SK-N-SH treated with all-trans-retinoic acid at 6 μM for 48 hours (cell line): Measurements from ENCODE around the gene BUB1.
"Not testable (repeated sequence)": the region's sequence is repeated elsewhere in the genome, so short reads cannot be mapped to it uniquely, and the experiment has no call there.

Experiments used
- ATAC-seq: fragments of 200-7000 bp; cut with Tn5 transposase; 3 replicates; pipeline ENCODE4 v1.9.1; 2020; ENCODE audit warnings: mild to moderate bottlenecking, moderate library complexity
- ARNTL ChIP-seq: fragments of 450-650 bp; formaldehyde crosslinking; IDR thresholded peaks from 2 replicates; pipeline ENCODE4 v1.5.0; 2020; ENCODE audit warnings: low read depth, mild to moderate bottlenecking, moderate library complexity, borderline replicate concordance
- BACH2 ChIP-seq: fragments of 250-450 bp; sonication (Bioruptor Pico); IDR thresholded peaks from 2 replicates; pipeline ENCODE4 v1.9.0; 2021; ENCODE audit warnings: mild to moderate bottlenecking, borderline replicate concordance
- CREB5 ChIP-seq: fragments of 250-450 bp; sonication (Bioruptor Pico); IDR thresholded peaks from 2 replicates; pipeline ENCODE4 v1.5.1; 2020; ENCODE audit warnings: low read depth, mild to moderate bottlenecking, moderate library complexity
- CSDC2 ChIP-seq: fragments of 250-450 bp; sonication (Bioruptor Pico); IDR thresholded peaks from 2 replicates; pipeline ENCODE4 v1.5.0; 2020; ENCODE audit warnings: mild to moderate bottlenecking, moderate library complexity
- CSRNP3 ChIP-seq: fragments of 250-450 bp; sonication (Bioruptor Pico); IDR thresholded peaks from 2 replicates; pipeline ENCODE4 v1.5.1; 2021; ENCODE audit warnings: mild to moderate bottlenecking, moderate library complexity
- ESRRG ChIP-seq: fragments of 250-450 bp; sonication (Bioruptor Pico); IDR thresholded peaks from 2 replicates; pipeline ENCODE4 v1.6.1; 2021; ENCODE audit warnings: mild to moderate bottlenecking
- GLIS3 ChIP-seq: fragments of 250-450 bp; sonication (Bioruptor Pico); IDR thresholded peaks from 2 replicates; pipeline ENCODE4 v1.5.0; 2020; ENCODE audit warnings: mild to moderate bottlenecking, moderate library complexity
- ISL1 ChIP-seq: fragments of 250-450 bp; sonication (Bioruptor Pico); IDR thresholded peaks from 2 replicates; pipeline ENCODE4 v2.1.2; 2022; ENCODE audit warnings: mild to moderate bottlenecking, moderate library complexity
- OSR1 ChIP-seq: fragments of 250-450 bp; sonication (Bioruptor Pico); IDR thresholded peaks from 2 replicates; pipeline ENCODE4 v1.8.0; 2022; ENCODE audit warnings: moderate library complexity, mild to moderate bottlenecking, inconsistent platforms
- PATZ1 ChIP-seq: fragments of 250-450 bp; sonication (Bioruptor Pico); IDR thresholded peaks from 2 replicates; pipeline ENCODE4 v1.8.0; 2020; ENCODE audit warnings: mild to moderate bottlenecking, moderate library complexity, borderline replicate concordance
- POU6F1 ChIP-seq: fragments of 250-450 bp; sonication (Bioruptor Pico); IDR thresholded peaks from 2 replicates; pipeline ENCODE4 v1.8.0; 2021; ENCODE audit warnings: low read depth, mild to moderate bottlenecking, moderate library complexity, borderline replicate concordance
- PPARA ChIP-seq: fragments of 250-450 bp; sonication (Bioruptor Pico); IDR thresholded peaks from 2 replicates; pipeline ENCODE4 v1.5.0; 2020; ENCODE audit warnings: mild to moderate bottlenecking, borderline replicate concordance
- RARB ChIP-seq: fragments of 250-450 bp; sonication (Bioruptor Pico); IDR thresholded peaks from 2 replicates; pipeline ENCODE4 v1.8.0; 2021; ENCODE audit warnings: mild to moderate bottlenecking, moderate library complexity
- SNAI2 ChIP-seq: fragments of 250-450 bp; sonication (Bioruptor Pico); IDR thresholded peaks from 2 replicates; pipeline ENCODE4 v1.5.0; 2020; ENCODE audit warnings: mild to moderate bottlenecking, moderate library complexity
- ZC3H10 ChIP-seq: fragments of 250-450 bp; sonication (Bioruptor Pico); IDR thresholded peaks from 2 replicates; pipeline ENCODE4 v1.5.1; 2021; ENCODE audit warnings: mild to moderate bottlenecking, moderate library complexity
- ZFP3 ChIP-seq: fragments of 250-450 bp; sonication (Bioruptor Pico); IDR thresholded peaks from 2 replicates; pipeline ENCODE4 v1.5.0; 2020; ENCODE audit warnings: mild to moderate bottlenecking, moderate library complexity
- ZNF565 ChIP-seq: fragments of 450-650 bp; formaldehyde crosslinking; conservative IDR thresholded peaks from 2 replicates; pipeline ENCODE4 v1.5.0; 2020; ENCODE audit warnings: low read depth, mild to moderate bottlenecking, moderate library complexity
- ZNF70 ChIP-seq: fragments of 450-650 bp; formaldehyde crosslinking; IDR thresholded peaks from 2 replicates; pipeline ENCODE4 v1.5.0; 2020; ENCODE audit warnings: mild to moderate bottlenecking, moderate library complexity

The BUB1 gene

GRCh38 chr2:110638004-110638403, 39.9 kb downstream of the BUB1 start:
- TF ChIP-seq CSDC2 (CRISPR knock-in tag): no peak
- no peak for TF ChIP-seq ZNF565
- TF ChIP-seq ISL1 (CRISPR knock-in tag): no peak
- no peak for TF ChIP-seq RARB (CRISPR knock-in tag)
- TF ChIP-seq ARNTL: no peak
- TF ChIP-seq BACH2 (CRISPR knock-in tag): no peak
- TF ChIP-seq CSRNP3 (CRISPR knock-in tag): no peak
- TF ChIP-seq PATZ1 (CRISPR knock-in tag): no peak
- no peak for TF ChIP-seq GLIS3 (CRISPR knock-in tag)
- TF ChIP-seq ZC3H10 (CRISPR knock-in tag): no peak
- TF ChIP-seq ZFP3 (CRISPR knock-in tag): no peak
- TF ChIP-seq SNAI2 (CRISPR knock-in tag): no peak
- TF ChIP-seq CREB5 (CRISPR knock-in tag): no peak
- TF ChIP-seq ESRRG: no peak
- ATAC-seq: no peak

- no peak for TF ChIP-seq CSRNP3 (CRISPR knock-in tag)
- no peak for TF ChIP-seq RARB (CRISPR knock-in tag)
- TF ChIP-seq ZNF565: no peak
- TF ChIP-seq ZC3H10 (CRISPR knock-in tag): no peak
- TF ChIP-seq GLIS3 (CRISPR knock-in tag): no peak
- no peak for TF ChIP-seq SNAI2 (CRISPR knock-in tag)
- no peak for TF ChIP-seq CREB5 (CRISPR knock-in tag)
- TF ChIP-seq PPARA (CRISPR knock-in tag): no peak
- no peak for TF ChIP-seq ZNF70
- no peak for TF ChIP-seq POU6F1 (CRISPR knock-in tag)
- TF ChIP-seq ISL1 (CRISPR knock-in tag): no peak
- no peak for TF ChIP-seq ESRRG
- no peak for TF ChIP-seq OSR1 (CRISPR knock-in tag)
- no peak for ATAC-seq
Measured at GRCh38 chr2:110637093-110637492, 40.8 kb downstream of the BUB1 start.

- ATAC-seq: not testable (repeated sequence)
Measured at GRCh38 chr2:110635949-110636628, 41.8 kb downstream of the BUB1 start.

GRCh38 chr2:110627348-110627747, 50.5 kb downstream of the BUB1 start:
- not testable (repeated sequence) for ATAC-seq

- ATAC-seq: not testable (repeated sequence)
Measured at GRCh38 chr2:110619326-110619939, 58.4 kb downstream of the BUB1 start.

GRCh38 chr2:110613927-110614326, 63.9 kb downstream of the BUB1 start:
- not testable (repeated sequence) for ATAC-seq

- peak; percentile 41 for ATAC-seq
Measured at GRCh38 chr2:110610613-110611250, 67.1 kb downstream of the BUB1 start.

GRCh38 chr2:110609843-110610612, 67.8 kb downstream of the BUB1 start:
- peak; percentile 65 for ATAC-seq
